Activated T-helper 1 cell treated with anti-CD3 and anti-CD28 coated beads, Interleukin-12 subunit alpha, Interleukin-12 subunit beta, Interleukin-2, Interleukin-4 antibody, amounts not matched to agents 30 ng/mL and 10 ng/mL and 1 ng/mL, durations not matched to agents 14 hours and 24 hours and 36 hours (primary cell): ENCODE data around the gene ST8SIA6. TPM values are rescaled to one million over a fixed set of nuclear protein-coding genes. Genes with fewer than 3 reads are reported as not detected.

Source experiments
- DNase-seq: peaks from one replicate; pipeline ENCODE4 v3.0.0; 2021; ENCODE audit warnings: low spot score
- H3K27ac Mint-ChIP-seq: one replicate; pipeline ENCODE4 v1.8.0; 2021; ENCODE audit warnings: mild to moderate bottlenecking, mixed read lengths
- H3K27me3 Mint-ChIP-seq: one replicate; pipeline ENCODE4 v1.8.0; 2022; ENCODE audit warnings: mild to moderate bottlenecking, moderate library complexity, mixed read lengths; ENCODE audit not compliant: insufficient read depth
- H3K36me3 Mint-ChIP-seq: one replicate; pipeline ENCODE4 v1.8.0; 2021; ENCODE audit warnings: low read depth, mixed read lengths
- H3K4me1 Mint-ChIP-seq: one replicate; pipeline ENCODE4 v1.8.0; 2021; ENCODE audit warnings: low read depth, mixed read lengths
- H3K4me3 Mint-ChIP-seq: one replicate; pipeline ENCODE4 v1.8.0; 2021; ENCODE audit warnings: mild to moderate bottlenecking, moderate library complexity, mixed read lengths
- H3K9me3 Mint-ChIP-seq: one replicate; pipeline ENCODE4 v1.8.0; 2021; ENCODE audit warnings: mixed read lengths
- intact Hi-C: fragments of 100-400 bp; cut with micrococcal nuclease; formaldehyde crosslinking; loops from one replicate; pipeline ENCODE4 v1.15.1; 2024
- total RNA-seq: library from RNA; stranded (reverse); gene quantifications from 2 replicates; pipeline ENCODE4 v1.2.3, GENCODE V29; 2022

Gene ST8SIA6
- total RNA-seq, 1 donor from 2014 or later, result not detected

DNA sequence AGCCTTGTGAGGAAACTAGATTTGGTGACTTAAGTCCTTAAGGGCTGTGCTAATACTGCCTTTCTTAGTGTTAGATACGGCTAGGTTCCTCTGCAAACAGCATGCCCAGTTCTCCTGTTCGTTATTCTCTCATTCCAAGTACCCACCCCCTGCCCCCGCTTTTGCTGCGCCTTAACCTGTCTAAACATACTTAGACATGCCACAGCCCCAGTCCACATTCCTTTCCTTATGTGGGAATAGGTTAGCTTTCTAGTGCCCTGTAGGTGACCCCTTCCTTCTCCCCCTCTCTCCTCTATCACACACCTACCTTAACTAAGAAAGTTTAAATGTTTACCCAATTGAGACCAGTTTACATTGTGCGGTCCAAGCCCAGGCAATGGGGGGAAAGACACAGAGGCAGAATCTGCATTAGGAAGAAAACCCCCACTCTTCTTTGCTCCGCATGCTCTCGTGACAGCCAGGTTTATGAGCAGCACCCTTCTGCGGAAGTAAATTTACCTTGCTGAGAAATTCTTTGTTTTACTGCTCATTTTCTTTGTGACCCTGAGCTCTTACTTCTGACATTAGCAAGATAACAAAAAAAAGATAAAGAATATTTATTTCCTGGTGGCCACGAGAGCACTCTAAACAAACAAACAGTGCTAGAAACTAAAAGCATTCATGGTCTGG, 177.5 kb downstream of the ST8SIA6 start:
- no peaks in the 10 kb centered on the region for H3K36me3 Mint-ChIP-seq
- peaks cover 10% of the 10 kb centered on the region for H3K9me3 Mint-ChIP-seq

DNA sequence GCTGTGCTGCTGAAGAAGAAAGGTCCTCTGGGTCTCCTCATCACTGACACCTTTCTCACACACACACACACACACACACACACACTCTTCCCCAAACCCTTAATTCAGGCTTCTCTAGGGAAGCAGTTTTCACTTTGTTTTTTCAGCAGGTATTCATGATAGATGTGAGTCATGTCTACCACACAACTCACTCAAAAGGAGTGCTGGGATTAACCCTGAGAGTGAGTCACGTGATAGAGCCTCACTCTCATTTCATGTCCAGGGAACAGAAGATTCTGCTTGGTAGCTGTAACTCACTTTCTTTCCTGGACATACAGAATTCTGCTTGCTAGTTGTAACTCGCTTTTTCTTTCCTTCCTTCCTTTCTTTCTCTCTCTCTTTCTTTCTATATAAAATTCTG, 181.0 kb downstream of the ST8SIA6 start:
- peaks cover 6% of the 10 kb centered on the region for H3K27me3 Mint-ChIP-seq
- no peaks in the 10 kb centered on the region for H3K9me3 Mint-ChIP-seq
- H3K4me3 Mint-ChIP-seq, result no peak overlapping the region
- H3K36me3 Mint-ChIP-seq, result no peaks in the 10 kb centered on the region
- H3K4me1 Mint-ChIP-seq, result no peaks in the 10 kb centered on the region
- no peak overlapping the region for H3K27ac Mint-ChIP-seq
- DNase-seq, result no peak
- intact Hi-C loops, result no loop called here

More for the DNA sequence above, 177.5 kb downstream of the ST8SIA6 start:
- DNase-seq, result no peak
- Mint-ChIP-seq H3K4me3 (no peak overlapping the region), H3K27me3 (no peaks in the 10 kb centered on the region), H3K4me1 (no peaks in the 10 kb centered on the region), H3K27ac (no peak overlapping the region)
- intact Hi-C loops, result no loop called here

DNA sequence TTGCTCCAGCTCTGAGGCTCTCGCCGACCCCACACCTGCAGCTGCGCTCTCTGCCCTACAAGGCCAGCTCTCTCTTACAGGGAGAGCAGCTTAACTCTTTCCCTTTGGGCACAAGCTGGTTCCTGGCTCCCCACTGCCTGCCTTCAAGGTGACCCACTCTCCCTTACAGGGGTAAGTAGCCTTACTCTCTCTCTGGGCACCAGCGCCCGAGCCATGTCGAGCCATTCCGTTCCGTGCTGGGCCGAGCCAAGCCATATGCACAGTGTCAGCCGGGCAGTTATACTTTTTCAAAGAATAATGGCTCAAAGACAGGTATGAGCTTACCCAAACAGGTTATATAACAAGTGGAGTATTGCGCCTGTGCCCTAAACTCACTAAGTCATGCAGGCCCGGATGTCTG, 181.7 kb downstream of the ST8SIA6 start:
- Mint-ChIP-seq H3K9me3 (no peaks in the 10 kb centered on the region), H3K27ac (no peak overlapping the region), H3K4me1 (no peaks in the 10 kb centered on the region), H3K36me3 (no peaks in the 10 kb centered on the region), H3K4me3 (no peak overlapping the region), H3K27me3 (peaks cover 6% of the 10 kb centered on the region)
- no peak for DNase-seq
- intact Hi-C loops, result no loop called here

Other genes with a start within 250 kb of the ST8SIA6 start
- gene VIM, start 226.4 kb downstream of the ST8SIA6 start, total RNA-seq, result 192 and 193 TPM in 2 replicates
- 0.80 and 1.5 TPM in 2 replicates for gene HACD1, start 162.8 kb upstream of the ST8SIA6 start, total RNA-seq
- 23.3 and 26.8 TPM in 2 replicates for gene STAM, start 189.6 kb upstream of the ST8SIA6 start, total RNA-seq